RWPE1 (cell line): ENCODE measurements around the gene SMIM12.

Source experiments
- CTCF ChIA-PET: fragments of 350-600 bp; sonication (Branson Sonifier 250); formaldehyde crosslinking; extraction: SDS; loops from one replicate; lab custom pipeline; 2021; lab: Yijun Ruan, JAX
- POLR2A ChIA-PET: fragments of 400-600 bp; formaldehyde crosslinking; extraction: SDS; loops from one replicate; lab custom pipeline; 2020; ENCODE audit warnings: antibody characterized with exemption; ENCODE audit not compliant: low non-redundant PET; lab: Yijun Ruan, JAX
- DNase-seq: peaks from one replicate; pipeline ENCODE4 v3.0.0; 2012; ENCODE audit warnings: low spot score
- H3K27ac ChIP-seq: fragments of 450-650 bp; 2 replicates; pipeline ENCODE4 v1.5.1; 2017
- CTCF ChIP-seq: fragments of 450-650 bp; conservative IDR thresholded peaks from 2 replicates; pipeline ENCODE4 v1.5.1; 2017; ENCODE audit warnings: low read depth, mild to moderate bottlenecking

Gene SMIM12

DNA sequence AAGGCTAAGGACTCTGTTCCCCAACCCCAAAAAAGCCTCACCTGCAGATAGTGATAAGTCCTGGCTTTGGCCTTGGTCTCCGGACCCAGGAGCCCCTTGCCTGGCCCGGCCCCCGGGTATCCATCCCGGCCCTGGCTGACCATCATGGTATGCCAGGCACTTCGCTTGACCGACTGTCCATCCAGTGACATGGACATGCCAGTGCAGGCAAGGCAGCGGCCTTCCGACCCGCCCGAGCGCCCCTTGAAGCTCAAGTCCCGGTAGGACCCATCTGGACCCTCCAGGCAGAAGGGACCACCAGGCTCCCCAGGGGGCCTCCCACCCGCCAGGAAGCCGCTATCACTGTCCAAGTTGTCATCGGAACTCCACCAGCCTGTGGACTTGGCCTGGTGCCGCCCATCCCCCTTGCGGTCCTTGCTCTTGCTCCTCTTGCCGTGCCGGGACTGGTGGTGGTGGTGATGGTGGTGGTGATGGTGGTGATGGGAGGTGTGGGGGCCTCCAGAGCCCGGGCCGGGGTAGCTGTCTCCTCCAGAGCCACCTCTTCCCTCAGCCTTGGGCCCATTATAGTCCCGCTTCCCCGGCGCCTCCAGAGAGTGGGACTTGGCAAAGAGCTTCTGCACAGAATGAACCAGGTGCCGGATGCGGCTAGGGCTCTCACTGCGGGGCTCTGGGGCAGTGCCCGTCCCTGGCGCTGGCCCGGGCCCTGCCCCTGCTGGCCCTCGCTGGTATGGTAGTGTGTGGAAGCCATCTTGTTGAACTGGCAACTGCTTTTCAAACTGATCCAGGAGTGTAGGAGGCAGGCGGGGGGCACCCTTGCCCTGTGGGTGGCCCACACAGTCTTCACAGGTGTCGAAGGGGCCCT lies 44.9 kb upstream of the SMIM12 start:
- DNase-seq: no peak
- ChIA-PET CTCF (interaction anchor here (0.9 kb wide), 1 partner anchor 20 kb away, joined by 3 read pairs; no protein-coding TSS in a partner anchor), POLR2A (no interaction called here)
- TF ChIP-seq CTCF: no peak
- H3K27ac ChIP-seq: no peak overlapping the region

- no peak for DNase-seq
- ChIA-PET POLR2A (no interaction called here), CTCF (no interaction called here)
- H3K27ac ChIP-seq: no peak overlapping the region
- TF ChIP-seq CTCF: no peak
These were observed 42.4 kb upstream of the SMIM12 start for GRCh38 chr1:34901919-34902318.

- CTCF ChIA-PET: no interaction called here
- POLR2A ChIA-PET: no interaction called here
- no peak for DNase-seq
- no peak for TF ChIP-seq CTCF
- no peak overlapping the region for H3K27ac ChIP-seq
These were observed 41.4 kb upstream of the SMIM12 start for GRCh38 chr1:34900775-34901502.

DNA sequence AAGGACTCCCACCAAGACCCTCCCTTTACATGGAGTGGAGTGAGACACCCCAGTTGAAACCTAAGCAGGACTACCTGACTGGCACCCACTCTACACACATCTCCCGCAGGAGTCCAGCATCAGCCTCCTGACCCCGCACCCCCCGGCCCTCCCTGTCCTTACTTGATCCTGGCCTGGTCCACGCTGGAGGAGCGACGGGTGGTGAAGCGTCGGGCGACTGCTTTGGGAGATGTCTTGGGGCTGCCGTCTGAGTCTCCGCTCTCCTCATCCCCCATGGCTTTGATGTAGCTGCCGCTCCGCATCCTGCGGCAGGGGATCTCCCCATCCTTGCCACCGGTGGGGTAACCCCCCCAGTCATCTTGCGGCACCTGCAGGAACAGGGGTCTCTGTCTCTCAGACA lies 40.4 kb upstream of the SMIM12 start:
- no peak overlapping the region for H3K27ac ChIP-seq
- ChIA-PET CTCF (interaction anchor here (0.5 to 0.7 kb wide), 3 partner anchors 7 to 833 kb away, joined by 3 read pairs; no protein-coding TSS in a partner anchor), POLR2A (no interaction called here)
- no peak for TF ChIP-seq CTCF
- DNase-seq: no peak

GRCh38 chr1:34899471-34899870 lies 39.9 kb upstream of the SMIM12 start:
- ChIA-PET POLR2A (no interaction called here), CTCF (interaction anchor here (0.5 to 0.7 kb wide), 3 partner anchors 8 to 833 kb away, joined by 3 read pairs; no protein-coding TSS in a partner anchor)
- DNase-seq: no peak
- no peak overlapping the region for H3K27ac ChIP-seq
- TF ChIP-seq CTCF: no peak

GRCh38 chr1:34898330-34898761 lies 38.8 kb upstream of the SMIM12 start:
- DNase-seq: no peak
- no peak for TF ChIP-seq CTCF
- no peak overlapping the region for H3K27ac ChIP-seq
- ChIA-PET CTCF (interaction anchor here (0.6 kb wide), 1 partner anchor 231 kb away, joined by 8 read pairs; no protein-coding TSS in a partner anchor), POLR2A (no interaction called here)
